Tibial nerve (tissue), 4 donors: ENCODE data around the gene ADPGK. TPM values are rescaled to one million over a fixed set of nuclear protein-coding genes. Genes with fewer than 3 reads are reported as not detected.
"Not testable (repeated sequence)": the region's sequence is repeated elsewhere in the genome, so short reads cannot be mapped to it uniquely, and the experiment has no call there.

Experiments
- DNase-seq, 2 donors: peaks; one replicate each; pipeline ENCODE4 v3.0.0-alpha.2; 2019; ENCODE audit warnings: low spot score in 2 of 2
- H3K27ac ChIP-seq, 4 donors: fragments of 200-600 bp; sonication (generic) in 3 of 4; one replicate each; pipeline ENCODE4 v1.5.1; 2017 to 2019; ENCODE audit warnings: mild to moderate bottlenecking in 1 of 4
- H3K27me3 ChIP-seq, 2 donors: fragments of 200-600 bp; sonication (generic) in 1 of 2; one replicate each; pipeline versions ENCODE4 v1.5.1 to v1.6.0; 2017 to 2019
- H3K36me3 ChIP-seq, 3 donors: fragments of 200-600 bp; sonication (generic); one replicate each; pipeline ENCODE4 v1.5.1; 2018 to 2019
- H3K4me1 ChIP-seq, 4 donors: fragments of 200-600 bp; sonication (generic) in 3 of 4; one replicate each; pipeline ENCODE4 v1.5.1; 2017 to 2019
- H3K4me3 ChIP-seq, 4 donors: fragments of 200-600 bp; sonication (generic) in 3 of 4; one replicate each; pipeline ENCODE4 v1.5.1; 2017 to 2019; ENCODE audit warnings: mild to moderate bottlenecking in 1 of 4, moderate library complexity in 1 of 4
- H3K9me3 ChIP-seq, 4 donors: fragments of 200-600 bp; sonication (generic) in 3 of 4; one replicate each; pipeline ENCODE4 v1.5.1; 2017 to 2019
- CTCF ChIP-seq, 5 experiments: fragments of 200-600 bp in 3 of 5; fragments of 450-650 bp in 2 of 5; sonication (generic) in 3 of 5; IDR thresholded peaks; one replicate each; pipeline ENCODE4 v1.5.1; 2016 to 2019; ENCODE audit warnings: antibody characterized with exemption in 5 of 5, mild to moderate bottlenecking in 3 of 5, moderate library complexity in 2 of 5
- EP300 ChIP-seq, 2 donors: sonication (generic); formaldehyde crosslinking; IDR thresholded peaks; one replicate each; pipeline ENCODE4 v1.6.1; 2017; ENCODE audit warnings: antibody characterized with exemption in 2 of 2, mild to moderate bottlenecking in 1 of 2
- POLR2A ChIP-seq, 2 donors: fragments of 450-650 bp; IDR thresholded peaks; one replicate each; pipeline ENCODE4 v1.6.1; 2017; ENCODE audit warnings: antibody characterized with exemption in 2 of 2, mild to moderate bottlenecking in 2 of 2, moderate library complexity in 2 of 2
- WGBS, 2 donors: methylation state at CpG; one replicate each; pipeline ENCODE4 v1.1.5; 2018; 5-methylcytosine and 5-hydroxymethylcytosine counted together
- total RNA-seq, 4 donors: library from RNA; depleted of rRNA; stranded (reverse); fragments of >200 nt; gene quantifications; one replicate each; pipeline ENCODE4 v1.1.0, GENCODE V29; 2016

Gene ADPGK
- total RNA-seq, 4 donors from 2014 or later: 49.6 to 82.2 (median 62.2) TPM

GRCh38 chr15:72735111-72735510 lies 48.4 kb downstream of the ADPGK start:
- Histone ChIP-seq H3K36me3 (peaks cover 0 to 96% (median 6%) of the 10 kb centered on the region in 3 donors), H3K27ac (no peak overlapping the region), H3K4me3 (no peak overlapping the region), H3K27me3 (no peaks in the 10 kb centered on the region), H3K9me3 (no peaks in the 10 kb centered on the region), H3K4me1 (no peaks in the 10 kb centered on the region)
- 89 to 100% methylated on average over 2 of the region's 2 CpGs for WGBS, 2 donors
- no peak for TF ChIP-seq POLR2A (IDR thresholded peaks at IDR 0.05)
- no peak for DNase-seq

- Histone ChIP-seq H3K27ac (no peak overlapping the region), H3K4me3 (no peak overlapping the region), H3K4me1 (no peaks in the 10 kb centered on the region), H3K9me3 (no peaks in the 10 kb centered on the region), H3K27me3 (no peaks in the 10 kb centered on the region), H3K36me3 (peaks cover 0 to 96% (median 6%) of the 10 kb centered on the region in 3 donors)
- TF ChIP-seq CTCF (IDR thresholded peaks at IDR 0.05) (no peak), POLR2A (IDR thresholded peaks at IDR 0.05) (no peak), EP300 (IDR thresholded peaks at IDR 0.05) (no peak)
- WGBS, 2 donors: 91 to 99% methylated on average over 2 of the region's 2 CpGs
- no peak for DNase-seq
Observed at GRCh38 chr15:72733941-72734738, 49.4 kb downstream of the ADPGK start.

DNA sequence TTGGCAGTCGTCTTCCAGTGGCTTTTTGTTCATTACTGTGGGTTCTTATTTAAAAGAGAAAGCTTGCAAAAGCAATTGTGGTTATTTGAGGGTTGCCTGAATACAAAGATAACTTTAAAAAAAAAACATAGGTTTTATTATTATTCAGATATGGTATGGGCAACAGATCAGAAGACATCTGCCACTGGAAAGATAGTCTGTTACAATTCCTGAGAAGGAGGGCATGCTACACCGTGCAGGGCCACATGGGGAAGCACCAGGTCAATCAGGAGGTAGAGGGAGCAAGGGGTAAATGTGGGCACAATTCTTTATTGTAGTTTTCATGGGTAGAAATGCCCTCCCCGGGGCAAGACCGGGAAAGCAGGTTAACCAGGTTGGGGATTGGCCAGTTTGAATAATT lies 51.0 kb downstream of the ADPGK start:
- Histone ChIP-seq H3K27ac (no peak overlapping the region), H3K9me3 (no peaks in the 10 kb centered on the region), H3K27me3 (no peaks in the 10 kb centered on the region), H3K36me3 (peaks cover 0 to 94% (median 2%) of the 10 kb centered on the region in 3 donors), H3K4me1 (no peaks in the 10 kb centered on the region), H3K4me3 (no peak overlapping the region)
- TF ChIP-seq POLR2A (IDR thresholded peaks at IDR 0.05) (no peak), CTCF (IDR thresholded peaks at IDR 0.05) (no peak), EP300 (IDR thresholded peaks at IDR 0.05) (no peak)
- 84 to 91% methylated on average over 4 of the region's 4 CpGs for WGBS, 2 donors
- DNase-seq: no peak

DNA sequence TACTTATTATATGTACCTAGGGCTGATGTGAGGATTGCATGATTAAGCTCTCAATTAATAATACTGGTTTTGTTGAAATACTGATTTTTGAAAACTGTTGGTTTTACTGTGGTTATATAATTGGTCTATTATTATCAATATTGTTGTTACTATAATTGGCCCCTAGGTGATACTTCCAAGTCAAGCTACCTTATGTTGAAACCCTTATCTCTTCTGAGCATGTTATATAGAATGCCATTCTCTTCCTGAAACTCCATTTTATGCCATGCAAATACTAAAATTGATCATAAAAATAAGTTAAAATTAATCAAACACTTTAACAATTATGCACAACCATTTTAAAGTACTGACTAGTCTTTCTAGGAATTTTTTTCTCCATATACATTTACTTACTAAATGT lies 51.5 kb downstream of the ADPGK start:
- Histone ChIP-seq H3K27me3 (no peaks in the 10 kb centered on the region), H3K4me3 (no peak overlapping the region), H3K27ac (no peak overlapping the region), H3K4me1 (no peaks in the 10 kb centered on the region), H3K36me3 (peaks cover 0 to 94% (median 0%) of the 10 kb centered on the region in 3 donors), H3K9me3 (no peaks in the 10 kb centered on the region)
- TF ChIP-seq CTCF (IDR thresholded peaks at IDR 0.05): no peak
- no peak for TF ChIP-seq POLR2A (IDR thresholded peaks at IDR 0.05)
- TF ChIP-seq EP300 (IDR thresholded peaks at IDR 0.05): no peak
- DNase-seq: no peak

DNA sequence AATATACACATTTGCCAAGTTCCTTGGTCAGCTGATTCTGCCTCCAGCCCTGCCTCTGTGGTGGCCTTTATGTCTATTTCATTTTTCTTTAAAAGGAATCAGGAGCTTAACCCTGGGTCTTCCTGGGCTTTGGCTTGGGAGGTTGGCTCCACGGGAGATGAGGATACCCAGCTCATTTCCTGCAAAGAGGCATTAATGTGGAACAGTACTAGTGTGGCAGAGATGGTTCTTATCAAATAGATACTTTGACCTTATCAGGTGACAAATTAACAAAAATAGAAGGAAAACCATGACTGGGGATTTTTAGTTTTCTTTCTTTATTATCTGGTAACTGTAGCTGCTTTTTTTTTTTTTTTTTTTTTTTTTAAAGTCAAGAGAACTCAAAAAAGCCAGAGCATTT lies 54.7 kb downstream of the ADPGK start:
- TF ChIP-seq POLR2A (IDR thresholded peaks at IDR 0.05) (no peak), EP300 (IDR thresholded peaks at IDR 0.05) (no peak), CTCF (IDR thresholded peaks at IDR 0.05) (no peak)
- no peaks in the 10 kb centered on the region for H3K9me3 ChIP-seq
- no peak overlapping the region for H3K27ac ChIP-seq
- no peak for DNase-seq
- no peaks in the 10 kb centered on the region for H3K27me3 ChIP-seq
- peaks cover 0 to 90% (median 0%) of the 10 kb centered on the region in 3 donors for H3K36me3 ChIP-seq
- no peak overlapping the region for H3K4me3 ChIP-seq
- H3K4me1 ChIP-seq: no peaks in the 10 kb centered on the region
- 84 to 100% methylated on average over 1 of the region's 1 CpG for WGBS, 2 donors

DNA sequence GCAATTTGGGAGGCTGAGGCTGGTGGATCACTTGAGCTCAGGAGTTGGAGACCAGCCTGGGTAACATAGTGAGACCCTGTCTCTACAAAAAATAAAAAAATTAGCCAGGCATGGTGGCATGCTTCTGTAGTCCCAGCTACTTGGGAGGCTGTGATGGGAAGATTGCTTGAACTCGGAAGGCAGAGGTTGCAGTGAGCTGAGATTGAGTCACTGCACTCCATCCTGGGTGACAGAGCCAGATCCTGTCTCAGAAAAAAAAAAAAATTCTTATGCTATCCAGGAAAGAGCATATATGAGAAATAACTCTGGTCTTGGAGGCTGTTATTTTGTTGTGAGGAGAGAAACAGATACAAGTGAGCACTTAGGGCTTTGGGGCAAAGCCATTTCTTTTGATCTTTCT lies 55.3 kb downstream of the ADPGK start:
- not testable (repeated sequence) for DNase-seq, H3K27me3 ChIP-seq, H3K27ac ChIP-seq, H3K9me3 ChIP-seq, H3K4me1 ChIP-seq, H3K4me3 ChIP-seq
- WGBS, 2 donors: 91 to 97% methylated on average over 1 of the region's 1 CpG
- H3K36me3 ChIP-seq: peaks cover 0 to 87% (median 0%) of the 10 kb centered on the region in 3 donors
